ENCODE results near the gene SFTPB. TPM values are rescaled to one million over a fixed set of nuclear protein-coding genes. Genes with fewer than 3 reads are reported as not detected.

SFTPB gene
- not detected in 2 replicates for total RNA-seq

GRCh38 chr2:85668009-85668856 lies at the start of gene SFTPB:
Gene SFTPB, minus strand, starts transcription at chr2:85668199. Its CDS starts 16 bp downstream, at chr2:85668183.

GRCh38 chr2:85694052-85695025 lies 26.3 kb upstream of the SFTPB start, which contains the start of gene GNLY:
Gene GNLY, plus strand, starts transcription at chr2:85694358. Its CDS starts 61 bp downstream, at chr2:85694419.

GRCh38 chr2:85611705-85612587 lies 56.1 kb downstream of the SFTPB start, which contains the start of gene C2orf68:
Gene C2orf68, minus strand, starts transcription at chr2:85612066. Its CDS starts 82 bp downstream, at chr2:85611984.

Other genes starting within 250 kb of the SFTPB start
- not detected in 2 replicates for gene SH2D6, start 249.5 kb downstream of the SFTPB start, total RNA-seq
- gene MAT2A, start 129.0 kb downstream of the SFTPB start, total RNA-seq: 103 and 109 TPM in 2 replicates
- gene GGCX, start 106.7 kb downstream of the SFTPB start, total RNA-seq: 28.7 and 47.6 TPM in 2 replicates
- 2.5 and 2.9 TPM in 2 replicates for gene VAMP8, start 90.6 kb downstream of the SFTPB start, total RNA-seq
- gene VAMP5, start 83.8 kb downstream of the SFTPB start, total RNA-seq: 201 and 217 TPM in 2 replicates
- gene RNF181, start 72.5 kb downstream of the SFTPB start, total RNA-seq: 204 and 256 TPM in 2 replicates
- gene TMEM150A, start 65.5 kb downstream of the SFTPB start, total RNA-seq: 13.0 and 13.6 TPM in 2 replicates
- 5.5 and 7.9 TPM in 2 replicates for gene C2orf68, start 56.1 kb downstream of the SFTPB start, total RNA-seq
- gene USP39, start 52.0 kb downstream of the SFTPB start, total RNA-seq: 63.7 and 67.2 TPM in 2 replicates
- gene GNLY, start 26.2 kb upstream of the SFTPB start, total RNA-seq: not detected in 2 replicates
- 15.4 and 17.1 TPM in 2 replicates for gene ATOH8, start 85.8 kb upstream of the SFTPB start, total RNA-seq
- gene ST3GAL5, start 220.8 kb upstream of the SFTPB start, total RNA-seq: 6.7 and 10.7 TPM in 2 replicates

Data from mammary microvascular endothelial cell (primary cell).